ENCODE results near the gene NUDT11.

DNA sequence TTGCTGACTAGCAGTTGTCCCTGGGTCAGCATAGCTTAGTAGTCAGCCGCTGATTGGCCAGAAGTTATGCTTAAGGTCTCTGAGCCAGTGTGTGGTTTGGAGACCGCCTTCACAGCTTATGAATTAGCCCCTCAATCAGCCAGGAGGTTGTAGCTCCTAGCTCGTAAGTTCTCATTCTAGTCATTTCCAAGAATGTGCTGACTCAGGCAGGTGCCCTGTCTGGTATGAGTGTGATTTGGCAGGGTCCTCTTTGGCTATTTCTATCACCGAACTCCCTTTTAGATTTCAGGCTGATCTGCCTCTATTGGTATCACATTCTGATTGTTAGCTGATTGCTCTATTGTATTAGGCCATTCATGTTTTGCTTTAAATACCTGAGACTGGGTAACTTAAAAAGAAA is 33.1 kb downstream of the NUDT11 start:
- TF ChIP-seq, protein P1, sequence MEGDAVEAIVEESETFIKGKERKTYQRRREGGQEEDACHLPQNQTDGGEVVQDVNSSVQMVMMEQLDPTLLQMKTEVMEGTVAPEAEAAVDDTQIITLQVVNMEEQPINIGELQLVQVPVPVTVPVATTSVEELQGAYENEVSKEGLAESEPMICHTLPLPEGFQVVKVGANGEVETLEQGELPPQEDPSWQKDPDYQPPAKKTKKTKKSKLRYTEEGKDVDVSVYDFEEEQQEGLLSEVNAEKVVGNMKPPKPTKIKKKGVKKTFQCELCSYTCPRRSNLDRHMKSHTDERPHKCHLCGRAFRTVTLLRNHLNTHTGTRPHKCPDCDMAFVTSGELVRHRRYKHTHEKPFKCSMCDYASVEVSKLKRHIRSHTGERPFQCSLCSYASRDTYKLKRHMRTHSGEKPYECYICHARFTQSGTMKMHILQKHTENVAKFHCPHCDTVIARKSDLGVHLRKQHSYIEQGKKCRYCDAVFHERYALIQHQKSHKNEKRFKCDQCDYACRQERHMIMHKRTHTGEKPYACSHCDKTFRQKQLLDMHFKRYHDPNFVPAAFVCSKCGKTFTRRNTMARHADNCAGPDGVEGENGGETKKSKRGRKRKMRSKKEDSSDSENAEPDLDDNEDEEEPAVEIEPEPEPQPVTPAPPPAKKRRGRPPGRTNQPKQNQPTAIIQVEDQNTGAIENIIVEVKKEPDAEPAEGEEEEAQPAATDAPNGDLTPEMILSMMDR (IDR thresholded peaks at IDR 0.05; ENCODE audit: low read length): no peak
- TF ChIP-seq EZH2 (IDR thresholded peaks at IDR 0.05; ENCODE audit: borderline replicate concordance, low read length): no peak

Data from OCI-LY1 (cell line).